Natural killer cell (primary cell): Measurements from ENCODE around the gene RAB21. TPM values are rescaled to one million over a fixed set of nuclear protein-coding genes. Genes with fewer than 3 reads are reported as not detected.
"Not testable (repeated sequence)": the region's sequence is repeated elsewhere in the genome, so short reads cannot be mapped to it uniquely, and the experiment has no call there.

Experiments
- ATAC-seq, 3 donors: fragments of 150-1000 bp in 2 of 3; fragments of 200-7000 bp in 1 of 3; cut with Tn5 transposase; 1 replicate in 1 of 3; 2 replicates in 2 of 3; pipeline ENCODE4 v1.10.0; 2021; ENCODE audit warnings: mild to moderate bottlenecking in 2 of 3, moderate library complexity in 2 of 3
- DNase-seq, 2 donors: peaks; one replicate each; pipeline versions ENCODE4 v3.0.0 to v3.0.0-alpha.2; 2013 to 2021; ENCODE audit warnings: mixed read lengths in 1 of 2
- H3K27ac ChIP-seq: one replicate; pipeline ENCODE4 v1.5.1; 2013; ENCODE audit warnings: mild to moderate bottlenecking, low read length
- H3K27me3 ChIP-seq: one replicate; pipeline ENCODE4 v1.6.1; 2013; ENCODE audit warnings: low read length; ENCODE audit not compliant: control insufficient read depth, insufficient read depth
- H3K36me3 ChIP-seq: one replicate; pipeline ENCODE4 v1.6.1; 2013; ENCODE audit warnings: low read length; ENCODE audit not compliant: control insufficient read depth, insufficient read depth
- H3K4me1 ChIP-seq: one replicate; pipeline ENCODE4 v1.6.1; 2013; ENCODE audit warnings: low read length; ENCODE audit not compliant: control insufficient read depth, insufficient read depth
- H3K4me3 ChIP-seq: one replicate; pipeline ENCODE4 v1.5.1; 2013; ENCODE audit warnings: low read length
- H3K9me3 ChIP-seq: one replicate; pipeline ENCODE4 v1.6.1; 2013; ENCODE audit warnings: low read length; ENCODE audit not compliant: control insufficient read depth, insufficient read depth
- H3K27ac Mint-ChIP-seq, 2 donors: one replicate each; pipeline ENCODE4 v1.8.0; 2022; ENCODE audit warnings: mild to moderate bottlenecking in 2 of 2, mixed read lengths in 2 of 2, moderate library complexity in 1 of 2
- H3K27me3 Mint-ChIP-seq, 2 donors: one replicate each; pipeline ENCODE4 v1.8.0; 2022; ENCODE audit warnings: low read depth in 2 of 2, mixed read lengths in 2 of 2
- H3K36me3 Mint-ChIP-seq: one replicate; pipeline ENCODE4 v1.8.0; 2022; ENCODE audit warnings: mixed read lengths
- H3K4me1 Mint-ChIP-seq, 2 donors: one replicate each; pipeline ENCODE4 v1.8.0; 2022; ENCODE audit warnings: mixed read lengths in 2 of 2
- H3K4me3 Mint-ChIP-seq: one replicate; pipeline ENCODE4 v1.8.0; 2022; ENCODE audit warnings: mild to moderate bottlenecking, moderate library complexity, mixed read lengths
- H3K9me3 Mint-ChIP-seq, 2 donors: one replicate each; pipeline ENCODE4 v1.8.0; 2022; ENCODE audit warnings: mixed read lengths in 2 of 2
- WGBS: methylation state at CpG from one replicate; pipeline ENCODE4 v1.1.7; 2013; ENCODE audit warnings: missing lambda C conversion rate; ENCODE audit not compliant: insufficient coverage; 5-methylcytosine and 5-hydroxymethylcytosine counted together
- intact Hi-C: fragments of 100-400 bp; cut with micrococcal nuclease; formaldehyde crosslinking; loops from one replicate; pipeline ENCODE4 v1.14.2; 2022
- total RNA-seq, 4 donors: library from RNA; stranded (reverse); fragments of 120-200 nt in 1 of 4; gene quantifications; one replicate each; pipeline versions ENCODE4 v1.2.3 to v1.2.4, GENCODE V29; 2013 to 2022
- TF ChIP-seq, protein P1 (sequence below): fragments of 200-600 bp; IDR thresholded peaks from one replicate; pipeline ENCODE4 v1.8.0; 2022; ENCODE audit warnings: antibody characterized with exemption

Gene RAB21
- total RNA-seq, 3 donors from 2014 or later (not counting 1 experiment from before 2014, with no cell fraction given) = 62.5 to 84.9 (median 68.7) TPM

DNA sequence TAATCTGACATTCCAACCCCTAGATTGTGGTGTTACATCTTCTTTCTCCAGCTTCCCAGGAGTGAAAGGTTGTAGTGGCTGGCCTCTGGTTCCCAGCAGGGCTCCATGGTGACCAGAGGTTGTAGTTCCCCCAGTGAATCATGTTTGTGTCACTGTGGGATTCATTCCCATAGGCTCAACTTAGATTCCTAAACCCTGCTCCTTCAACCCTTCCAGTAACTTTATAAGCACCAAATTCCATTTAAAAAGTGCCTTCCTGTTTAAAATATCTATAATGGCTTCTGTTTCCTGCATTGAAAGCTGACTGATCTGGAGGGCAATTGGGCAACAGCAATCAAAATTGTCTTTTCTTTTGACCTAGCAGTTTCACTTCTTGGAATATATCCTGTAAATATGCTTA, 44.4 kb downstream of the RAB21 start:
- no peak for DNase-seq
- Histone ChIP-seq H3K4me3 (no peak overlapping the region), H3K27ac (no peak overlapping the region), H3K27me3 (no peaks in the 10 kb centered on the region), H3K36me3 (no peaks in the 10 kb centered on the region), H3K4me1 (no peaks in the 10 kb centered on the region), H3K9me3 (no peaks in the 10 kb centered on the region)
- TF ChIP-seq, protein P1, sequence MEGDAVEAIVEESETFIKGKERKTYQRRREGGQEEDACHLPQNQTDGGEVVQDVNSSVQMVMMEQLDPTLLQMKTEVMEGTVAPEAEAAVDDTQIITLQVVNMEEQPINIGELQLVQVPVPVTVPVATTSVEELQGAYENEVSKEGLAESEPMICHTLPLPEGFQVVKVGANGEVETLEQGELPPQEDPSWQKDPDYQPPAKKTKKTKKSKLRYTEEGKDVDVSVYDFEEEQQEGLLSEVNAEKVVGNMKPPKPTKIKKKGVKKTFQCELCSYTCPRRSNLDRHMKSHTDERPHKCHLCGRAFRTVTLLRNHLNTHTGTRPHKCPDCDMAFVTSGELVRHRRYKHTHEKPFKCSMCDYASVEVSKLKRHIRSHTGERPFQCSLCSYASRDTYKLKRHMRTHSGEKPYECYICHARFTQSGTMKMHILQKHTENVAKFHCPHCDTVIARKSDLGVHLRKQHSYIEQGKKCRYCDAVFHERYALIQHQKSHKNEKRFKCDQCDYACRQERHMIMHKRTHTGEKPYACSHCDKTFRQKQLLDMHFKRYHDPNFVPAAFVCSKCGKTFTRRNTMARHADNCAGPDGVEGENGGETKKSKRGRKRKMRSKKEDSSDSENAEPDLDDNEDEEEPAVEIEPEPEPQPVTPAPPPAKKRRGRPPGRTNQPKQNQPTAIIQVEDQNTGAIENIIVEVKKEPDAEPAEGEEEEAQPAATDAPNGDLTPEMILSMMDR = no peak
- no peak overlapping the region for H3K27ac Mint-ChIP-seq
- H3K9me3 Mint-ChIP-seq = no peaks in the 10 kb centered on the region
- no peak overlapping the region for H3K4me3 Mint-ChIP-seq
- H3K36me3 Mint-ChIP-seq = no peaks in the 10 kb centered on the region
- peaks cover 0 to 3% of the 10 kb centered on the region in 2 donors for H3K27me3 Mint-ChIP-seq
- H3K4me1 Mint-ChIP-seq = no peaks in the 10 kb centered on the region
- ATAC-seq = no peak
- intact Hi-C loops = no loop called here

DNA sequence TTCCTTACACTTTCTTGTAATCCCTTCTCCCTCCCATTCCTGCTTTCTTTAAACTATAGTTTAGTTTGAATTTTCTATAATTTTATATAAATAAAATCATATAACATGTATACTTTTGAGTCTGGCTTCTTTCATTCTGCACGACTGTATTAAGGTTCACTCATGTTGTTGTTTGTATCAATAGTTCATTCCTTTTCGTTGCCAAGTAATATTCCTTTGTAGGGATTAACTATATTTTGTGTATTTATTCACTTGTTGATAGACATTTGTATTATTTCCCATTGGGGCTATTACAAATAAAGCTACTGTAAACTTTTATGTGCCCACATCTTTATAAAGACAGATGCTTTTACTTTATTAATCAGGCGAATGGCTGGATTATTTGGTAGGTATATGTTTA, 45.5 kb downstream of the RAB21 start:
- intact Hi-C loops = no loop called here
- DNase-seq (no peak), ATAC-seq (no peak)
- WGBS = no CpG with 5 or more reads among the region's 3 CpGs
- TF ChIP-seq, protein P1 = no peak
- H3K27ac Mint-ChIP-seq = no peak overlapping the region
- Histone ChIP-seq H3K9me3 (no peaks in the 10 kb centered on the region), H3K27me3 (no peaks in the 10 kb centered on the region), H3K4me1 (no peaks in the 10 kb centered on the region), H3K36me3 (no peaks in the 10 kb centered on the region), H3K4me3 (no peak overlapping the region), H3K27ac (no peak overlapping the region)
- peaks cover 7% of the 10 kb centered on the region in 2 donors for H3K27me3 Mint-ChIP-seq
- H3K36me3 Mint-ChIP-seq = no peaks in the 10 kb centered on the region
- H3K9me3 Mint-ChIP-seq = no peaks in the 10 kb centered on the region
- no peaks in the 10 kb centered on the region for H3K4me1 Mint-ChIP-seq
- H3K4me3 Mint-ChIP-seq = no peak overlapping the region

DNA sequence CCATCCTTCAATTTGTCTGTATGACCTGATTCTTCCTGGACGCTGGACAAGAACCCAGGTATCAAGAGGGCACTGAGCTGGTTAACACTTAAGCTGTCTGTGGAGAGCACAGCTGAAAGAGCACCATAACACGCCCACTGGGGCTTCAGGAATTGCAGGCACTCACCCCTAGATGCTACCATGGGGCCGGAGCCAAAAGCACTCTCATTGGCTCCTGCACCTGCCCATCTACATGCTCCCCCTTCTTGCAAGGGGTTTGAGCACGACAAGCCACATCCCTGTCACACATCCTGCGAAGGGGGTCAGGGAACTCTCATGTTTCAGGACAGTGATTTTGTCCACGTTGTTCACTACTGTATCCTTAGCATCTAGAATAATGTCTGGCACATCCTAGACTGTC, 49.8 kb downstream of the RAB21 start:
- intact Hi-C loops = no loop called here
- no peaks in the 10 kb centered on the region for H3K36me3 Mint-ChIP-seq
- 84% methylated on average over 6 of the region's 6 CpGs for WGBS
- no peaks in the 10 kb centered on the region for H3K4me1 Mint-ChIP-seq
- Histone ChIP-seq H3K4me1 (no peaks in the 10 kb centered on the region), H3K36me3 (no peaks in the 10 kb centered on the region), H3K27ac (no peak overlapping the region), H3K27me3 (peaks cover 8% of the 10 kb centered on the region), H3K9me3 (no peaks in the 10 kb centered on the region), H3K4me3 (no peak overlapping the region)
- H3K9me3 Mint-ChIP-seq = no peaks in the 10 kb centered on the region
- H3K4me3 Mint-ChIP-seq = no peak overlapping the region
- no peak overlapping the region for H3K27ac Mint-ChIP-seq
- ATAC-seq = no peak
- no peak for DNase-seq
- peaks cover 25 to 43% of the 10 kb centered on the region in 2 donors for H3K27me3 Mint-ChIP-seq
- TF ChIP-seq, protein P1 = no peak

DNA sequence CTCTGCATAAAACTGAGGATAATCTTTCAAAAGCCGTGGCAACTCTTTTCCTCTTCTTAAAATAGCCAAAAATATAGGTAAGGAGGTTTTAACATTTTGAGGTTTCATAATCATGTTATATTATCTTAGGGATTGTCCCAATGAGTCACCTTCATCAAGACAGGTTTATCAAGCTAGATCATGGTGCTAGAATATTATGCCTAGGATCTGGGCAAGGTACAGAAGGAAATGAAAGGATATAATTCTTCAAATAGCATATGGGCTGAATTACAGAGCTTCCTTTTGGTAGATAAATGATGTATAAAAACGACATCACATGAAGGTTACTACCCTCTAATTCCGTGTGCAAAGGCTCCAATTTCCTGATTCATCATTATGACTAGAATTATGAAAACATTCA, 56.3 kb downstream of the RAB21 start:
- DNase-seq (no peak), ATAC-seq (no peak)
- H3K9me3 Mint-ChIP-seq = no peaks in the 10 kb centered on the region
- no peaks in the 10 kb centered on the region for H3K9me3 ChIP-seq
- peaks cover 30 to 54% of the 10 kb centered on the region in 2 donors for H3K27me3 Mint-ChIP-seq
- H3K4me3 ChIP-seq = no peak overlapping the region
- H3K27ac Mint-ChIP-seq = no peak overlapping the region
- H3K36me3 Mint-ChIP-seq = no peaks in the 10 kb centered on the region
- H3K36me3 ChIP-seq = no peaks in the 10 kb centered on the region
- peaks cover 8% of the 10 kb centered on the region for H3K27me3 ChIP-seq
- no peaks in the 10 kb centered on the region for H3K4me1 ChIP-seq
- no peak overlapping the region for H3K27ac ChIP-seq
- no peak overlapping the region for H3K4me3 Mint-ChIP-seq
- intact Hi-C loops = no loop called here
- H3K4me1 Mint-ChIP-seq = no peaks in the 10 kb centered on the region
- 60% methylated on average over 1 of the region's 3 CpGs for WGBS
- TF ChIP-seq, protein P1 = no peak

DNA sequence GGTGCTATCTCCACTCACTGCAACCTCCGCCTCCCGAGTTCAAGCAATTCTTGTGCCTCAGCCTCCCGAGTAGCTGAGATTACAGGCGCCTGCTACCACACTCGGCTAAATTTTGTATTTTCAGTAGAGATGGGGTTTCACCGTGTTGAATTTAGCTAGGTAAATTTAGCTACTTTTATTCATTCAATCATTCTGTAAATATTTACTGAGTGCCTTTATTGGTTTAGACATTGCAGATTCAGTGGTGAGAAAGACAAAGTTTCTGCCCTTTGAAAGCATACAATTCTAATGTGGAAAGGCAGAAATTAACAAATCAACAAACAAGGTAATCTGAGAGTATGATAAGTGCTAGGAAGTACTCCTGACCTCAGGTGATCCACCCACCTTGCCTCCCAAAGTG, 60.6 kb downstream of the RAB21 start:
- DNase-seq, H3K9me3 ChIP-seq, ATAC-seq, H3K4me1 ChIP-seq, H3K4me3 Mint-ChIP-seq, H3K27me3 ChIP-seq, H3K36me3 ChIP-seq, intact Hi-C loops, H3K36me3 Mint-ChIP-seq, H3K27ac Mint-ChIP-seq, H3K9me3 Mint-ChIP-seq, H3K27ac ChIP-seq, H3K4me1 Mint-ChIP-seq, H3K4me3 ChIP-seq: not testable (repeated sequence)
- 90% methylated on average over 3 of the region's 6 CpGs for WGBS
- peaks cover 9 to 26% of the 10 kb centered on the region in 2 donors for H3K27me3 Mint-ChIP-seq

DNA sequence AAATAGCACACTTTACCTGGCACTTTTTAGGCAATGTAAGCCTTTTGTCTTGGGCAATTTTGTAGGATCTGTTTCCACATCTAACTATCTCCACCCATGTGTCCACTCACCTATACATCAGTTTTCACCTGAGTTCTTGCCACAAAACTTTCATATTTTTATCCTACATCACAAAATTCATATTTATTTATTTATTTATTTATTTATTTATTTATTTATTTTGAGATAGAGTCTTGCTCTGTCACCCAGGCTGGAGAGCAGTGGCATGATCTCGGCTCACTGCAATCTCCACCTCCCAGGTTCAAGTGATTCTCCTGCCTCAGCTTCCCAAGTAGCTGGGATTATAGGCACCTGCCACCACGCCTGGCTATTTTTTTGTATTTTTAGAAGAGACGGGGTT, 67.4 kb downstream of the RAB21 start:
- intact Hi-C loops = not testable (repeated sequence)

More for the DNA sequence above, 67.4 kb downstream of the RAB21 start:
- not testable (repeated sequence) for H3K4me3 Mint-ChIP-seq, H3K9me3 ChIP-seq, H3K9me3 Mint-ChIP-seq, DNase-seq, H3K4me1 Mint-ChIP-seq, H3K4me3 ChIP-seq, H3K36me3 ChIP-seq, ATAC-seq, H3K27ac ChIP-seq, H3K27me3 ChIP-seq, H3K27ac Mint-ChIP-seq, H3K36me3 Mint-ChIP-seq, H3K4me1 ChIP-seq, H3K27me3 Mint-ChIP-seq
- 91% methylated on average over 3 of the region's 3 CpGs for WGBS
